Smooth muscle cell (in vitro differentiated cells): Measurements from ENCODE around the gene CAPN14. TPM values are rescaled to one million over a fixed set of nuclear protein-coding genes. Genes with fewer than 3 reads are reported as not detected.

Experiments
- DNase-seq: peaks from one replicate; lab custom pipeline; 2025; ENCODE audit not compliant: unreplicated experiment; lab: John Stamatoyannopoulos, UW
- H2AFZ ChIP-seq: fragments of 200-600 bp; sonication (generic); 2 replicates; pipeline ENCODE4 v1.6.0; 2016; ENCODE audit warnings: antibody characterized with exemption, low read depth, mild to moderate bottlenecking
- H3F3A ChIP-seq: fragments of 200-600 bp; sonication (generic); 2 replicates; pipeline ENCODE4 v1.6.0; 2017; ENCODE audit warnings: antibody characterized with exemption, low read depth
- H3K27ac ChIP-seq: fragments of 200-600 bp; sonication (generic); 2 replicates; pipeline ENCODE4 v1.5.1; 2016; ENCODE audit warnings: low read depth, mild to moderate bottlenecking
- H3K27me3 ChIP-seq: fragments of 200-600 bp; sonication (generic); 2 replicates; pipeline ENCODE4 v1.6.1; 2016; ENCODE audit warnings: low read depth, mild to moderate bottlenecking
- H3K36me3 ChIP-seq: fragments of 200-600 bp; sonication (generic); 2 replicates; pipeline ENCODE4 v1.5.1; 2016; ENCODE audit warnings: low read depth
- H3K4me1 ChIP-seq: fragments of 200-600 bp; sonication (generic); 2 replicates; pipeline ENCODE4 v1.5.1; 2016; ENCODE audit warnings: low read depth
- H3K4me2 ChIP-seq: fragments of 200-600 bp; sonication (generic); 2 replicates; pipeline ENCODE4 v1.6.0; 2016; ENCODE audit warnings: mild to moderate bottlenecking
- H3K4me3 ChIP-seq: fragments of 200-600 bp; sonication (generic); 2 replicates; pipeline ENCODE4 v1.5.1; 2016; ENCODE audit warnings: mild to moderate bottlenecking
- H3K79me2 ChIP-seq: fragments of 200-600 bp; sonication (generic); 2 replicates; pipeline ENCODE4 v1.6.0; 2016; ENCODE audit warnings: low read depth, mild to moderate bottlenecking
- H3K9ac ChIP-seq: fragments of 200-600 bp; sonication (generic); 2 replicates; pipeline ENCODE4 v1.6.0; 2016; ENCODE audit warnings: low read depth
- H3K9me3 ChIP-seq: fragments of 200-600 bp; sonication (generic); replicated peaks from 2 replicates; pipeline ENCODE4 v1.5.1; 2016; ENCODE audit warnings: low read depth
- H4K20me1 ChIP-seq: fragments of 200-600 bp; sonication (generic); 2 replicates; pipeline ENCODE4 v1.6.0; 2016; ENCODE audit warnings: low read depth
- WGBS: methylation state at CpG from one replicate; pipeline ENCODE4 v1.1.7; 2016; ENCODE audit warnings: low lambda C conversion rate; 5-methylcytosine and 5-hydroxymethylcytosine counted together
- polyA plus RNA-seq: library from polyadenylated mRNA; unstranded; fragments of >200 nt; fragmentation: Nextera tagmentation; extraction: Ambion mirVana; gene quantifications from 2 replicates; pipeline ENCODE4 v1.2.1, GENCODE V29; 2016
- total RNA-seq: library from RNA; depleted of rRNA; stranded (reverse); fragments of >200 nt; gene quantifications from 2 replicates; pipeline ENCODE4 v1.2.3, GENCODE V29; 2014
- TF ChIP-seq, protein P1 (sequence below): fragments of 200-600 bp; sonication (generic); IDR thresholded peaks from 2 replicates; pipeline ENCODE4 v1.5.1; 2017; ENCODE audit warnings: borderline replicate concordance, mild to moderate bottlenecking, antibody characterized with exemption; ENCODE audit not compliant: insufficient read depth, poor library complexity, severe bottlenecking

CAPN14 gene
- total and polyA plus RNA-seq, 2 experiments from 2014 or later = 0.13 to 0.55 TPM

DNA sequence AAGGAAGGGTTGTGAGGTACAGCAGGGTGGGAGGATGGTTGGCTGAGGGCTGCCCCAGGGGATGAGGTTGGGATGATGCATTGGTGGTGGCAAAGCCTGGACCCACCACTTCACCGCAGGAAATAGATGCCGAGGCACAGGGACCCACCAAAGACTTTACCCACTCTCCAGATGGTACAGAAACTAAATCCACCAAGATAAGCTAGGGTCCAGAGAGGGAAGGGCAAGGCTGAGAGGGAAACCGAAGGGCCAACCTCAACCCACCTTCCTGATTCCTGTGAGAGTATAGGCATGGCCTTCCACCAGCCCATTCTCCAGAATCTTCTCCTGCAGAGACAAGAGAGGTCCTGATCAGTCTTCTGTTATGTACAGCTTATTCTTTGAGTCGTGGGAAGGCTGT, 18.1 kb downstream of the CAPN14 start:
- Histone ChIP-seq H3K9me3 (no peaks in the 10 kb centered on the region), H3K27ac (no peak overlapping the region), H2AFZ (no peak overlapping the region), H3K4me3 (no peak overlapping the region), H3F3A (no peaks in the 10 kb centered on the region), H3K4me1 (no peaks in the 10 kb centered on the region), H3K9ac (no peak overlapping the region), H3K4me2 (no peak overlapping the region), H4K20me1 (no peaks in the 10 kb centered on the region), H3K27me3 (peaks cover 12% of the 10 kb centered on the region), H3K36me3 (no peaks in the 10 kb centered on the region), H3K79me2 (no peaks in the 10 kb centered on the region)
- DNase-seq = no peak
- TF ChIP-seq, protein P1, sequence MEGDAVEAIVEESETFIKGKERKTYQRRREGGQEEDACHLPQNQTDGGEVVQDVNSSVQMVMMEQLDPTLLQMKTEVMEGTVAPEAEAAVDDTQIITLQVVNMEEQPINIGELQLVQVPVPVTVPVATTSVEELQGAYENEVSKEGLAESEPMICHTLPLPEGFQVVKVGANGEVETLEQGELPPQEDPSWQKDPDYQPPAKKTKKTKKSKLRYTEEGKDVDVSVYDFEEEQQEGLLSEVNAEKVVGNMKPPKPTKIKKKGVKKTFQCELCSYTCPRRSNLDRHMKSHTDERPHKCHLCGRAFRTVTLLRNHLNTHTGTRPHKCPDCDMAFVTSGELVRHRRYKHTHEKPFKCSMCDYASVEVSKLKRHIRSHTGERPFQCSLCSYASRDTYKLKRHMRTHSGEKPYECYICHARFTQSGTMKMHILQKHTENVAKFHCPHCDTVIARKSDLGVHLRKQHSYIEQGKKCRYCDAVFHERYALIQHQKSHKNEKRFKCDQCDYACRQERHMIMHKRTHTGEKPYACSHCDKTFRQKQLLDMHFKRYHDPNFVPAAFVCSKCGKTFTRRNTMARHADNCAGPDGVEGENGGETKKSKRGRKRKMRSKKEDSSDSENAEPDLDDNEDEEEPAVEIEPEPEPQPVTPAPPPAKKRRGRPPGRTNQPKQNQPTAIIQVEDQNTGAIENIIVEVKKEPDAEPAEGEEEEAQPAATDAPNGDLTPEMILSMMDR = no peak
- WGBS = 93% methylated on average over 4 of the region's 4 CpGs

DNA sequence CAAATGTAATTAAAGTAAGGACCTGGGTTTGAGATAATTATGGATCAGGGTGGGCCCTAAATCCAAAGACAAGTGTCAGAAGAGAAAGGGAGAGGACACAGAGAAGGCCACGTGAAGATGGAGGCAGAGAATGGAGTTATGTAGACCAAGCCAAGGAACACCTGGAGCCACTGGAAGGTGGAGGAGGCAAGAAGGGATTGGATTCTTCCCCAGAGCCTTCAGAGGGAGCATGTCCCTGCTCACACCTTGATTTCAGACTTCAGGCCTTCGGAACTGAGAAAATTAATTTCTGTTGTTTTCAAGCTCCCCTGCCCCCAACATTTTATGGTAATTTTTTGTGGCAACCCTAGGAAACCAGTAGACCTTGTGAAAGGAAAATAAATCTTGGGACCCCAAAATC, 19.6 kb downstream of the CAPN14 start:
- Histone ChIP-seq H3K27ac (no peak overlapping the region), H3K27me3 (peaks cover 2% of the 10 kb centered on the region), H2AFZ (no peak overlapping the region), H4K20me1 (no peaks in the 10 kb centered on the region), H3K4me1 (no peaks in the 10 kb centered on the region), H3K9me3 (no peaks in the 10 kb centered on the region), H3K79me2 (no peaks in the 10 kb centered on the region), H3K9ac (no peak overlapping the region), H3F3A (no peaks in the 10 kb centered on the region), H3K36me3 (no peaks in the 10 kb centered on the region), H3K4me2 (no peak overlapping the region), H3K4me3 (no peak overlapping the region)
- 85% methylated on average over 2 of the region's 2 CpGs for WGBS
- no peak for DNase-seq
- TF ChIP-seq, protein P1 = no peak

GRCh38 chr2:31197166-31197565, 20.1 kb downstream of the CAPN14 start:
- Histone ChIP-seq H3K4me3 (no peak overlapping the region), H3F3A (no peaks in the 10 kb centered on the region), H3K4me2 (no peak overlapping the region), H3K4me1 (no peaks in the 10 kb centered on the region), H3K9me3 (no peaks in the 10 kb centered on the region), H3K36me3 (no peaks in the 10 kb centered on the region), H4K20me1 (no peaks in the 10 kb centered on the region), H3K27ac (no peak overlapping the region), H2AFZ (no peak overlapping the region), H3K79me2 (no peaks in the 10 kb centered on the region), H3K27me3 (no peaks in the 10 kb centered on the region), H3K9ac (no peak overlapping the region)
- no peak for DNase-seq
- TF ChIP-seq, protein P1 = no peak
- WGBS = 60% methylated on average over 4 of the region's 4 CpGs

- H3F3A ChIP-seq = no peaks in the 10 kb centered on the region
- no peaks in the 10 kb centered on the region for H3K9me3 ChIP-seq
- H3K27ac ChIP-seq = no peak overlapping the region
- no peak overlapping the region for H3K4me2 ChIP-seq
- no peaks in the 10 kb centered on the region for H4K20me1 ChIP-seq
- TF ChIP-seq, protein P1 = no peak
- no peak overlapping the region for H3K4me3 ChIP-seq
- H3K79me2 ChIP-seq = no peaks in the 10 kb centered on the region
- H3K9ac ChIP-seq = no peak overlapping the region
- 88% methylated on average over 2 of the region's 2 CpGs for WGBS
- H3K27me3 ChIP-seq = no peaks in the 10 kb centered on the region
- H3K36me3 ChIP-seq = no peaks in the 10 kb centered on the region
- H2AFZ ChIP-seq = no peak overlapping the region
- DNase-seq = no peak
- no peaks in the 10 kb centered on the region for H3K4me1 ChIP-seq
Measured at GRCh38 chr2:31196622-31197021, 20.7 kb downstream of the CAPN14 start.
